ENCODE results near the gene C12orf60.

DNA sequence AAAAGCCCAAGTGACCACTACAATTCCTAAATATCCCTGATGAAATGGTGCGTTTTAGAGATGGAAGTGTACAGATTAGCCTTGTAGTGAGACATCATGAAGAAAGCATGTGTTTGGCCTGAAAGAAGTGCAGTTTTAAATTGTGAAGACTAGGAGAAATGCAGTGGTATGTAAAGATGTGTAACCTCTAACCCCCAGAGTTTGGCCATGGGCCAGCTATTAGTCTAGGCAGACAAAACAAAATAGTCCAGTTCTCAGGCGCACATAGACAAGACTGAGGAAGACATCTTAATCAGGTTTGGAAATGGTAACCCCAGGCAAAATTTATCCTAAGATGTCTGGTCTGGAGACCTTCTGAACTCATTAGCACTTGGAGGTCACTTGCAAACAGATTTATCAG lies 23.6 kb upstream of the C12orf60 start:
- TF ChIP-seq, protein P1, sequence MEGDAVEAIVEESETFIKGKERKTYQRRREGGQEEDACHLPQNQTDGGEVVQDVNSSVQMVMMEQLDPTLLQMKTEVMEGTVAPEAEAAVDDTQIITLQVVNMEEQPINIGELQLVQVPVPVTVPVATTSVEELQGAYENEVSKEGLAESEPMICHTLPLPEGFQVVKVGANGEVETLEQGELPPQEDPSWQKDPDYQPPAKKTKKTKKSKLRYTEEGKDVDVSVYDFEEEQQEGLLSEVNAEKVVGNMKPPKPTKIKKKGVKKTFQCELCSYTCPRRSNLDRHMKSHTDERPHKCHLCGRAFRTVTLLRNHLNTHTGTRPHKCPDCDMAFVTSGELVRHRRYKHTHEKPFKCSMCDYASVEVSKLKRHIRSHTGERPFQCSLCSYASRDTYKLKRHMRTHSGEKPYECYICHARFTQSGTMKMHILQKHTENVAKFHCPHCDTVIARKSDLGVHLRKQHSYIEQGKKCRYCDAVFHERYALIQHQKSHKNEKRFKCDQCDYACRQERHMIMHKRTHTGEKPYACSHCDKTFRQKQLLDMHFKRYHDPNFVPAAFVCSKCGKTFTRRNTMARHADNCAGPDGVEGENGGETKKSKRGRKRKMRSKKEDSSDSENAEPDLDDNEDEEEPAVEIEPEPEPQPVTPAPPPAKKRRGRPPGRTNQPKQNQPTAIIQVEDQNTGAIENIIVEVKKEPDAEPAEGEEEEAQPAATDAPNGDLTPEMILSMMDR (IDR thresholded peaks at IDR 0.05; ENCODE audit: low read depth, low read length, poor library complexity, severe bottlenecking), result no peak
- no peak for TF ChIP-seq EZH2phosphoT487 (IDR thresholded peaks at IDR 0.05; ENCODE audit: borderline replicate concordance, low read length)
